ENCODE measurements around the gene BTG1.
"Not testable (repeated sequence)": the region's sequence is repeated elsewhere in the genome, so short reads cannot be mapped to it uniquely, and the experiment has no call there.

Gene BTG1

GRCh38 chr12:92105676-92106075 lies 40.0 kb downstream of the BTG1 start:
- no peak for DNase-seq (ENCODE audit: low read depth, low spot score)
- no peak overlapping the region for H3K27ac ChIP-seq

DNA sequence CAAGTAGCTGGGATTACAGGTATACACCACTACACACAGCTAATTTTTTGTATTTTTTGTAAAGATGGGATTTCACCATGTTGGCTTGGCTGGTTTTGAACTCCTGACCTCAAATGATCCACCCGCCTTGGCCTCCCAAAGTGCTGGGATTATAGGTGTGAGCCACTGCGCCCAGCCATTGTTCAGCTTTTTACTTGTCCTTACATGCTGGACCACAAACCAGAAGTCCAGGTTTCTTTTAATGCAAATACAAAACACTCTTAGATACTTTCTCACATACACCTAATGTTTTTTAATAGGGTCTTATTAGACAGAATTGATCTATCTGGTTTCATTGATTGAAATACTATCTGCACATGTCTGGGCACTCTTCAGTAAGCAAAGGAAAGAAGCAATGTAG lies 40.5 kb downstream of the BTG1 start:
- H3K27ac ChIP-seq, result no peak overlapping the region
- DNase-seq (ENCODE audit: low read depth, low spot score), result peak; percentile 40

DNA sequence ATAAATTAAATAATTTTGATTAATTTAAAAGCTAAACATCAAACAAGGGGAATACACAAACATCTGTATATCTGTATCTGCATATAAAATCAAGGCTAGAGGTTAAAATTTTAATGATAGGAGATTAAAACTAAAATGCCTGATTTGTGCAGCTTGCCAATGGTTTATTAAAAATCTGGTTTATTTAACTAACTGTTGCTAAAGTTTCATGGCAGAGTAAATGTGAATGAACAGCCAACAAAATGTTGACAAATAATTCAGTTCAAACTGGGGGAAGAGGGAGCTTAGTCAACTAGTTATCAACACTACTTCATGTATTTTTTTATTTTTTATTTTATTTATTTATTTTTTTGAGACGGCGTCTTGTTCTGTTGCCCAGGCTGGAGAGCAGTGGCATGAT lies 43.0 kb downstream of the BTG1 start:
- no peak for DNase-seq (ENCODE audit: low read depth, low spot score)
- H3K27ac ChIP-seq, result no peak overlapping the region

- DNase-seq (ENCODE audit: low read depth, low spot score), result no peak
- no peak overlapping the region for H3K27ac ChIP-seq
Observed at GRCh38 chr12:92098594-92099380, 46.9 kb downstream of the BTG1 start.

DNA sequence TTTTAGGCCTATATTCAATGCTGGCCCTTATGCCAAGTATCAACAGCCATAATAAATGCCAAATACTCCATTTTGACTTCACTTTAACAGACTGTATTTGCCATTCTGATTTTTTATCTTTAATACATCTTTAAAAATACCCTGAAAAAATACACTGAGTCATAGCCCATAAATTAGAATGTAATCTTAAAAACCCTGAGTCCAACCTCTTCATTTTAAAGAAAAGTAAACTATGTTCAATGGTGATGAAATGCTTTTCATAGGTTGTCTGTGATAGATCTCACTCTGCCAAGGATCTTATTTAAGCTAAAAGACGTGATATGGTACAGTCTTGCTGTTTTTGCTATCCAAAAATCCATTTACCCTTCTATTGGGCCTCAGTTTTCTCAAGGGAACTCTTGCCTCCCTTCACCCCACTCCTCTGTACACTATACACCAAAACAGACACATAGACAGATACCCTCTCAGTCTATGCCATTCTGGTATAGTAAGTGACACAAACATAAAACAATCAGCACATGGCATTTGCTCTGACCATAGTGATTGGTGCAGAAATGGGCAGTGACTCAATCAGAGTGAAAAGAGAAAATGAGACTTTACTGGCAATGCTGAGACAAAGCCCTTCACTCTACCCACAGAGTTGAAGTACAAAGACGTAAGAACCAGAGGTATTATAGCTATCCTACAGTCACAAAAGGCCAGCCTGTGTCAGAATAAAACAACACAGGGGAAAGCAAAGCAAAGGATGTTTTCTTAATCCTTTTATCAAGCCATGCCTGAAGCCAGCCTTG lies 49.1 kb downstream of the BTG1 start:
- DNase-seq (ENCODE audit: low read depth, low spot score), result no peak
- H3K27ac ChIP-seq, result no peak overlapping the region

DNA sequence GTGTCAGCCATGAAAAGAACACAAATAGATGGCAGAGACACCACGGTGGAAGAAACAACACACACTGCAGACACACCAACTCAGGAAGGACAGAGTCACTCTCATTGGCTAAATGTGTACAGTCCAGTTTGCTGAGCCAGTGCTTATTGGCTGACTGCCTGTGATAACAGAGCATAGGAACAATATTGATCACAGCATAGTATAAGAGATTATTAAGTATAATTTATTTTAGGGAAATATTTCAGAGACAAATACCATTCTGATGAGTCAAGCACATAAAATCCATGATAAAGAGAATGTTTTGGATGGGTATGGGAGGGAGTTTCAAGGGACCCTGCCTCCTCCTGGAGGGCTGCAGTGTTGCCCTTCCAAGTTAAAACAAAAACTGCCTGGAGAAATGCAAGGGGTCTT lies 50.9 kb downstream of the BTG1 start:
- DNase-seq (ENCODE audit: low read depth, low spot score), result no peak

GRCh38 chr12:92094301-92094700 lies 51.3 kb downstream of the BTG1 start:
- peak overlapping the region; percentile 26 for H3K27ac ChIP-seq
- not testable (repeated sequence) for DNase-seq (ENCODE audit: low read depth, low spot score)

More for the DNA sequence above, 50.9 kb downstream of the BTG1 start:
- peak overlapping the region; percentile 26 for H3K27ac ChIP-seq

Data from epithelial cell of prostate (primary cell).